K562 (cell line): Measurements from ENCODE around the gene SRGAP3. TPM values are rescaled to one million over a fixed set of nuclear protein-coding genes. Genes with fewer than 3 reads are reported as not detected.

Experiments used
- ATAC-seq: fragments of 200-7000 bp; cut with Tn5 transposase; 3 replicates; pipeline ENCODE4 v1.9.1; 2020; ENCODE audit warnings: moderate library complexity
- BruUV-seq: library from RNA; stranded (reverse); fragments of 400-500 nt; replicated peaks from 2 replicates; lab custom pipeline; 2021; lab: Mats Ljungman, UMichigan
- CTCF ChIA-PET: fragments of 300-600 bp; formaldehyde crosslinking; extraction: SDS; loops from one replicate; lab custom pipeline; 2021; ENCODE audit warnings: low intra/inter-chr PET ratio; lab: Yijun Ruan, JAX
- POLR2A ChIA-PET: fragments of 300-600, 350-650 bp; sonication (Branson Sonifier 250); formaldehyde crosslinking; extraction: SDS; loops from one replicate; lab custom pipeline; 2021; ENCODE audit warnings: antibody characterized with exemption, inconsistent platforms; lab: Yijun Ruan, JAX
- DNase-seq, 4 experiments: peaks; one replicate each; pipeline versions ENCODE4 v3.0.0 to v3.0.0-alpha.2; 2011 to 2018; ENCODE audit warnings: low spot score in 3 of 4, mixed read lengths in 3 of 4; ENCODE audit errors: extremely low read depth in 1 of 4
- FAIRE-seq: peaks from 2 replicates; lab custom pipeline; 2011; peaks lifted over from hg19 to GRCh38; lab: Jason Lieb, UNC
- H2AFZ ChIP-seq: 2 replicates; pipeline ENCODE4 v1.6.0; 2011; ENCODE audit warnings: low read depth, low read length, control low read depth, inconsistent platforms
- H3K27ac ChIP-seq: fragments of 200-600 bp; 3 replicates; pipeline ENCODE4 v1.8.0; 2011; ENCODE audit warnings: low read depth, mild to moderate bottlenecking, control low read depth, inconsistent platforms, low read length, moderate library complexity, mixed read lengths; ENCODE audit errors: extremely low read depth
- H3K27me3 ChIP-seq, 2 experiments: fragments of 300-600 bp in 1 of 2; 2 replicates in 1 of 2; 3 replicates in 1 of 2; pipeline versions ENCODE4 v1.6.0 to v1.8.0; 2011; ENCODE audit warnings: inconsistent platforms in 2 of 2, low read length in 2 of 2, mild to moderate bottlenecking in 1 of 2, mixed read lengths in 1 of 2, moderate library complexity in 1 of 2; ENCODE audit not compliant: control insufficient read depth in 2 of 2, insufficient read depth in 2 of 2
- H3K36me3 ChIP-seq: fragments of 300-600 bp; 3 replicates; pipeline ENCODE4 v1.8.0; 2011; ENCODE audit warnings: mild to moderate bottlenecking, low read length, inconsistent platforms; ENCODE audit not compliant: control insufficient read depth, insufficient read depth
- H3K4me1 ChIP-seq, 2 experiments: fragments of 200-600 bp in 1 of 2; replicated peaks in 1 of 2; 2 replicates in 1 of 2; 3 replicates in 1 of 2; pipeline versions ENCODE4 v1.5.1 to v1.8.0; 2011; ENCODE audit warnings: inconsistent platforms in 2 of 2, low read length in 2 of 2, mild to moderate bottlenecking in 1 of 2, mixed read lengths in 1 of 2, moderate library complexity in 1 of 2; ENCODE audit not compliant: control insufficient read depth in 2 of 2, insufficient read depth in 2 of 2
- H3K4me2 ChIP-seq: 2 replicates; pipeline ENCODE4 v1.6.1; 2011; ENCODE audit warnings: low read length, control low read depth, inconsistent platforms, mixed read lengths; ENCODE audit not compliant: insufficient read depth
- H3K4me3 ChIP-seq: fragments of 200-600 bp; sonication (generic), shearing (Covaris generic); 2 replicates; pipeline ENCODE4 v1.5.1; 2016; ENCODE audit warnings: control low read depth, inconsistent platforms
- H3K79me2 ChIP-seq: fragments of 200-600 bp; 3 replicates; pipeline ENCODE4 v1.8.0; 2011; ENCODE audit warnings: low read length, inconsistent platforms; ENCODE audit not compliant: control insufficient read depth, insufficient read depth
- H3K9ac ChIP-seq, 2 experiments: 2 replicates each; pipeline versions ENCODE4 v1.6.0 to v1.6.1; 2011; ENCODE audit warnings: low read depth in 2 of 2, low read length in 2 of 2, control low read depth in 1 of 2, inconsistent platforms in 1 of 2, mild to moderate bottlenecking in 1 of 2, mixed read lengths in 1 of 2; ENCODE audit not compliant: insufficient read depth in 1 of 2
- H3K9me1 ChIP-seq: one replicate; pipeline ENCODE4 v1.6.0; 2011; ENCODE audit warnings: inconsistent platforms, mild to moderate bottlenecking, low read length, moderate library complexity; ENCODE audit not compliant: control insufficient read depth, insufficient read depth
- H3K9me3 ChIP-seq: replicated peaks from 2 replicates; pipeline ENCODE4 v1.5.1; 2011; ENCODE audit warnings: low read depth, low read length, inconsistent platforms; ENCODE audit not compliant: control insufficient read depth, insufficient read depth
- H4K20me1 ChIP-seq: replicated peaks from 2 replicates; pipeline ENCODE4 v1.6.1; 2011; ENCODE audit warnings: low read length, inconsistent platforms, mixed read lengths; ENCODE audit not compliant: control insufficient read depth, insufficient read depth
- ARNT ChIP-seq, 2 experiments: fragments of 450-650 bp; IDR thresholded peaks; 2 replicates each; pipeline ENCODE4 v1.6.1; 2016; ENCODE audit warnings: mild to moderate bottlenecking in 1 of 2
- CBFB ChIP-seq: sonication (generic); formaldehyde crosslinking; IDR thresholded peaks from 2 replicates; pipeline ENCODE4 v1.4.0; 2020; ENCODE audit warnings: mild to moderate bottlenecking, missing genetic modification reagents
- E2F5 ChIP-seq: sonication (generic); formaldehyde crosslinking; IDR thresholded peaks from 2 replicates; pipeline ENCODE4 v1.8.0; 2022; ENCODE audit warnings: mild to moderate bottlenecking, missing genetic modification reagents
- ESRRA ChIP-seq: fragments of 450-650 bp; IDR thresholded peaks from 2 replicates; pipeline ENCODE4 v1.6.1; 2014; ENCODE audit warnings: low read depth, mild to moderate bottlenecking, moderate library complexity, borderline replicate concordance
- HDGF ChIP-seq: fragments of 450-650 bp; IDR thresholded peaks from 2 replicates; pipeline ENCODE4 v1.6.1; 2016
- HNRNPK ChIP-seq: fragments of 200-400 bp; formaldehyde crosslinking; IDR thresholded peaks from one replicate; pipeline ENCODE4 v1.6.1; 2018; ENCODE audit warnings: mild to moderate bottlenecking, low read depth, low read length; ENCODE audit not compliant: poor library complexity, severe bottlenecking
- MAFK ChIP-seq: IDR thresholded peaks from 2 replicates; pipeline ENCODE4 v1.6.1; 2011; ENCODE audit warnings: low read length, improper control_type of control experiment
- SMAD2 ChIP-seq: fragments of 150-350 bp; IDR thresholded peaks from 2 replicates; pipeline ENCODE4 v1.6.1; 2014; ENCODE audit warnings: low read depth, mild to moderate bottlenecking, low read length
- SMARCA4 ChIP-seq: fragments of 450-650 bp; IDR thresholded peaks from 2 replicates; pipeline ENCODE4 v1.6.1; 2016
- SRF ChIP-seq, 2 experiments: fragments of 250-450, 450-650 bp in 1 of 2; sonication (Bioruptor Pico) in 1 of 2; sonication (generic) in 1 of 2; formaldehyde crosslinking; IDR thresholded peaks; 2 replicates each; pipeline versions ENCODE4 v1.5.0 to v1.5.1; 2020 to 2022; ENCODE audit warnings: mild to moderate bottlenecking in 1 of 2, missing genetic modification reagents in 1 of 2
- ZNF184 ChIP-seq: sonication (generic); formaldehyde crosslinking; IDR thresholded peaks from 2 replicates; pipeline ENCODE4 v1.5.0; 2020; ENCODE audit warnings: missing genetic modification reagents
- ZNF282 ChIP-seq: sonication (generic); formaldehyde crosslinking; IDR thresholded peaks from 2 replicates; pipeline ENCODE4 v1.8.1; 2023; ENCODE audit warnings: missing genetic modification reagents
- ZNF639 ChIP-seq, 2 experiments: fragments of 200-800 bp in 1 of 2; sonication (Bioruptor generic) in 1 of 2; sonication (generic) in 1 of 2; formaldehyde crosslinking in 1 of 2; IDR thresholded peaks in 1 of 2; conservative IDR thresholded peaks in 1 of 2; 2 replicates each; pipeline versions ENCODE4 v1.5.0 to v1.6.1; 2016 to 2020; ENCODE audit warnings: missing compliant biosample characterization in 1 of 2, missing genetic modification characterization in 1 of 2, missing genetic modification reagents in 1 of 2
- WGBS: fragments of 100-300 bp; shearing (Covaris generic); methylation state at CpG from one replicate; pipeline ENCODE4 v1.1.6; 2016; ENCODE audit warnings: low coverage, mixed read lengths; ENCODE audit not compliant: insufficient coverage; ENCODE audit errors: missing lambda C conversion rate; 5-methylcytosine and 5-hydroxymethylcytosine counted together
- in situ Hi-C: fragments of 300-500 bp; cut with MboI; formaldehyde crosslinking; loops from 4 replicates; pipeline ENCODE4 v1.15.0; 2018; ENCODE audit warnings: inconsistent platforms, mixed read lengths
- intact Hi-C: fragments of 100-400 bp; cut with micrococcal nuclease; formaldehyde crosslinking; loops from 2 replicates; pipeline ENCODE4 v1.14.2; 2022
- polyA plus RNA-seq, 8 experiments: library from polyadenylated mRNA; depleted of rRNA in 4 of 8; stranded (reverse) in 5 of 8; unstranded in 3 of 8; fragments of >200 nt; fragmentation: Nextera tagmentation in 2 of 8; fragmentation: Illumina TruSeq in 1 of 8; extraction: Ambion mirVana in 2 of 8; extraction: Trizol in 1 of 8; gene quantifications; 2 replicates each; pipeline versions ENCODE4 v1.2.1 to v1.2.3, GENCODE V29; 2011 to 2014; ENCODE audit warnings: inconsistent platforms in 1 of 8, missing spikeins in 1 of 8
- total RNA-seq, 7 experiments: library from RNA; depleted of rRNA in 6 of 7; stranded (reverse); fragments of >200 nt in 6 of 7; fragmentation: Illumina TruSeq in 2 of 7; extraction: Trizol in 2 of 7; gene quantifications; 2 replicates each; pipeline versions ENCODE4 v1.2.1 to v1.2.3, GENCODE V29; 2011 to 2021; ENCODE audit warnings: low replicate concordance in 1 of 7

Gene SRGAP3
- total and polyA plus RNA-seq, 9 of the 15 experiments (the other 6 are each of a cell fraction or from before 2014, with no cell fraction given): 0.11 to 0.85 (median 0.35) TPM; not detected in 2

GRCh38 chr3:8937064-8938020, 312.1 kb downstream of the SRGAP3 start:
- intact Hi-C loops: no loop called here
- Histone ChIP-seq H3K79me2 (no peaks in the 10 kb centered on the region; the same call in 2 of the 3 replicates), H3K4me3 (no peak overlapping the region), H3K9me1 (no peaks in the 10 kb centered on the region), H3K9me3 (no peaks in the 10 kb centered on the region), H2AFZ (no peak overlapping the region), H3K4me2 (no peak overlapping the region), H3K36me3 (peaks cover 90% of the 10 kb centered on the region), H3K9ac (no peak overlapping the region), H4K20me1 (no peaks in the 10 kb centered on the region), H3K4me1 (no peaks in the 10 kb centered on the region), H3K27me3 (no peaks in the 10 kb centered on the region), H3K27ac (no peak overlapping the region)
- no TSS peak for BruUV-seq
- 66% methylated on average over 6 of the region's 6 CpGs for WGBS
- no peak for ATAC-seq
- ChIA-PET CTCF (no interaction called here), POLR2A (no interaction called here)
- no peak for FAIRE-seq
- in situ Hi-C loops: no loop called here
- TF ChIP-seq ZNF639 (CRISPR knock-in tag; conservative IDR thresholded peaks at IDR 0.05 in 1 of 2, IDR thresholded peaks at IDR 0.05 in 1 of 2): no peak
- TF ChIP-seq ZNF184 (CRISPR knock-in tag): no peak
- no peak for TF ChIP-seq SRF (CRISPR knock-in tag; IDR thresholded peaks at IDR 0.05)
- no peak for TF ChIP-seq HDGF
- TF ChIP-seq SMARCA4: no peak
- TF ChIP-seq CBFB: no peak
- TF ChIP-seq ESRRA: no peak
- TF ChIP-seq E2F5 (CRISPR knock-in tag): no peak
- no peak for TF ChIP-seq ZNF282 (CRISPR knock-in tag)
- TF ChIP-seq SMAD2: no peak
- TF ChIP-seq MAFK: no peak
- TF ChIP-seq HNRNPK: no peak
- TF ChIP-seq ARNT (IDR thresholded peaks at IDR 0.05): no peak
- DNase-seq: no peak
